Lung (tissue), 12 donors: ENCODE data around the gene CPNE7. TPM values are rescaled to one million over a fixed set of nuclear protein-coding genes. Genes with fewer than 3 reads are reported as not detected.

Experiments used
- ATAC-seq: fragments of 200-7000 bp; cut with Tn5 transposase; one replicate; pipeline ENCODE4 v1.9.1; 2020; ENCODE audit warnings: moderate number of reproducible peaks; ENCODE audit not compliant: insufficient read depth, low FRiP score
- DNase-seq, 3 donors: peaks; one replicate each; pipeline ENCODE4 v3.0.0-alpha.2; 2013 to 2017
- H3K27ac ChIP-seq, 2 donors: one replicate each; pipeline ENCODE4 v1.5.1; 2013; ENCODE audit warnings: mild to moderate bottlenecking in 2 of 2, moderate library complexity in 2 of 2, control low read depth in 1 of 2, inconsistent platforms in 1 of 2, low read depth in 1 of 2, low read length in 1 of 2
- H3K27me3 ChIP-seq, 3 donors: one replicate each; pipeline ENCODE4 v1.5.1; 2013; ENCODE audit warnings: low read length in 2 of 3; ENCODE audit not compliant: control insufficient read depth in 3 of 3, insufficient read depth in 3 of 3
- H3K36me3 ChIP-seq, 4 donors: one replicate each; pipeline ENCODE4 v1.5.1; 2013; ENCODE audit warnings: low read length in 4 of 4, mild to moderate bottlenecking in 1 of 4, moderate library complexity in 1 of 4; ENCODE audit not compliant: control insufficient read depth in 4 of 4, insufficient read depth in 4 of 4
- H3K4me1 ChIP-seq, 5 donors: one replicate each; pipeline ENCODE4 v1.5.1; 2013; ENCODE audit warnings: low read length in 5 of 5, mild to moderate bottlenecking in 2 of 5, moderate library complexity in 1 of 5; ENCODE audit not compliant: control insufficient read depth in 5 of 5, insufficient read depth in 5 of 5
- H3K4me3 ChIP-seq: one replicate; pipeline ENCODE4 v1.5.1; 2013; ENCODE audit warnings: mild to moderate bottlenecking, control low read depth, moderate library complexity
- H3K9ac ChIP-seq, 2 donors: one replicate each; pipeline ENCODE4 v1.5.1; 2013; ENCODE audit warnings: low read length in 2 of 2, control low read depth in 1 of 2; ENCODE audit not compliant: insufficient read depth in 1 of 2
- H3K9me3 ChIP-seq, 4 donors: one replicate each; pipeline ENCODE4 v1.5.1; 2013; ENCODE audit warnings: low read length in 3 of 4, mild to moderate bottlenecking in 1 of 4, moderate library complexity in 1 of 4; ENCODE audit not compliant: control insufficient read depth in 4 of 4, insufficient read depth in 3 of 4
- WGBS, 2 donors: extraction: QIAGEN DNeasy Blood & Tissue Kit; methylation state at CpG; one replicate each; pipeline ENCODE4 v1.1.7; 2013; 5-methylcytosine and 5-hydroxymethylcytosine counted together
- polyA plus RNA-seq, 2 donors: library from polyadenylated mRNA; stranded (reverse); fragments of 200-250 nt; gene quantifications; one replicate each; pipeline ENCODE4 v1.2.1, GENCODE V29; 2013
- total RNA-seq, 2 donors: library from RNA; depleted of rRNA in 1 of 2; stranded (reverse); fragments of >200 nt in 1 of 2; gene quantifications; one replicate each; pipeline ENCODE4 v1.2.1, GENCODE V29; 2014 to 2021
- TF ChIP-seq, protein P1 (sequence below): IDR thresholded peaks from 2 replicates; pipeline ENCODE4 v1.5.1; 2012; ENCODE audit warnings: mild to moderate bottlenecking; ENCODE audit errors: control extremely low read depth, extremely low read depth
- donor health status: control.
- donor health status: control.
- donor health status: Bipolar disorder and iron deficiency.
- donor health status: healthy.
- donor health status: DM: yes; HTN: yes; CAD: no.

Gene CPNE7
- total and polyA plus RNA-seq, 4 donors, result 0.65 to 2.2 (median 1.2) TPM

DNA sequence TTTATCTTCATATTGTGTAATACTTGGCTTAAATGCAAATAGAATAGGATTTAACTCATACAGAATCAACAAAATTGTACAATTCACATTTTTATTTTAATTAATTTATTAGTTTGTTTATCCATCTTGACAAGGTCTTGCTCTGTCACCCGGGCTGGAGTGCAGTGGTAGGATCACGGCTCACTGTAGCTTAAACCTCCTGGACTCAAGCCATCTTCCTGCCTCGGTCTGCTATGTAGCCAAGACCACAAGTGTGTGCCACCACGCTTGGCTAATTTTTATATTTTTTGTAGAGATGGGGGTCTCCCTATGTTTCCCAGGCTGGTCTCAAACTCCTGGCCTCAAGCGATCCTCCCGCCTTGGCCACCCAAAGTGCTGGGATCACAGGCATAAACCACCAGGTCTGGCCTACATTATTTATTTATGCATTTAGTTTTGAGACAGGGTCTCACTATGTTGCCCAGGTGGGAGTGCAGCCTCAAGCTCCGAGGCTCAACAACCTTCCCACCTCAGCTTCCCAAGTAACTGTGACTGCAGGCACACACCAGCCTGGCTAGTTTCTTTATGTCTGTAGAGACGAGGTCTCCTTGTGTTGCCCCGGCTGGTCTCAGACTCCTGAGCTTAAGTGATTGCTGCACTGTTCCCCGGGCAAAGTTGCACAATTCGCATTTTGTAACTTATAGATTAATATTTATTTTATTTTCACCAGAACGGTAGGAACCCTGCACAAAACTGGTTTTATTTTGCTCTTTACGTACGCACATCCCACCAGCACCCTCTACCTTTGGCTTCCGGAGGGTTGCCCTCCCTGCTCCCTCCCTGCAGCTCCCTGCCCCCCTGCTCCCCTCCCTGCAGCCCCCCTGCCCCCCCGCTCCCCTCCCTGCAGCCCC, 42.8 kb downstream of the CPNE7 start:
- no peak overlapping the region for H3K9ac ChIP-seq
- 53 to 56% methylated on average over 15 to 16 of the region's 16 CpGs for WGBS, 2 donors
- peaks cover 0 to 3% (median under 1%) of the 10 kb centered on the region in 3 donors for H3K27me3 ChIP-seq
- H3K27ac ChIP-seq, result no peak overlapping the region
- TF ChIP-seq, protein P1, sequence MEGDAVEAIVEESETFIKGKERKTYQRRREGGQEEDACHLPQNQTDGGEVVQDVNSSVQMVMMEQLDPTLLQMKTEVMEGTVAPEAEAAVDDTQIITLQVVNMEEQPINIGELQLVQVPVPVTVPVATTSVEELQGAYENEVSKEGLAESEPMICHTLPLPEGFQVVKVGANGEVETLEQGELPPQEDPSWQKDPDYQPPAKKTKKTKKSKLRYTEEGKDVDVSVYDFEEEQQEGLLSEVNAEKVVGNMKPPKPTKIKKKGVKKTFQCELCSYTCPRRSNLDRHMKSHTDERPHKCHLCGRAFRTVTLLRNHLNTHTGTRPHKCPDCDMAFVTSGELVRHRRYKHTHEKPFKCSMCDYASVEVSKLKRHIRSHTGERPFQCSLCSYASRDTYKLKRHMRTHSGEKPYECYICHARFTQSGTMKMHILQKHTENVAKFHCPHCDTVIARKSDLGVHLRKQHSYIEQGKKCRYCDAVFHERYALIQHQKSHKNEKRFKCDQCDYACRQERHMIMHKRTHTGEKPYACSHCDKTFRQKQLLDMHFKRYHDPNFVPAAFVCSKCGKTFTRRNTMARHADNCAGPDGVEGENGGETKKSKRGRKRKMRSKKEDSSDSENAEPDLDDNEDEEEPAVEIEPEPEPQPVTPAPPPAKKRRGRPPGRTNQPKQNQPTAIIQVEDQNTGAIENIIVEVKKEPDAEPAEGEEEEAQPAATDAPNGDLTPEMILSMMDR, result no peak
- peak in 1 of 3 donors; percentile 45 for DNase-seq
- H3K4me3 ChIP-seq, result no peak overlapping the region
- ATAC-seq, result no peak
- peaks cover 0 to 2% (median 0%) of the 10 kb centered on the region in 4 donors for H3K9me3 ChIP-seq
- H3K36me3 ChIP-seq, result no peaks in the 10 kb centered on the region
- peaks cover 0 to 15% (median 3%) of the 10 kb centered on the region in 5 donors for H3K4me1 ChIP-seq

DNA sequence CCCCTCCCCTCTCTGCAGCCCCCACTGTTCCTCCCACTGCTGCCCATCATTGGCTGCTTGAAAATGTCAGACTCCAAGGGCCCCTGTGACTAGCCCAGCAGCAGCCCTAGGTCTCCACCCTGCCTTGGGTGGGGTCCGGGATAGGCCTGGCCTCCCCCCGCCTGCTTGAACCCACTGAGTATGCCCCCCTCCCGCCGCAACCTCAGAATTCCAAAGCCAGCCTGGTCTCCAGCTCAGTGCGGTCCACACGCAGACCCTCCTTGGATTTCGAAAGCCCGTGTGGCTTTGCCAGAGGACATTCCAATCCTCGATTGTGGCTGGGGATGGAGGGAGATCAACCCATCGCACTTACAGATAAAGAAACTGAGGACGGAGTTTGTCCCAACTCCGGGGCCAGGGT, 44.3 kb downstream of the CPNE7 start:
- TF ChIP-seq, protein P1, result no peak
- H3K4me3 ChIP-seq, result no peak overlapping the region
- peaks cover 0 to 3% (median 2%) of the 10 kb centered on the region in 3 donors for H3K27me3 ChIP-seq
- H3K4me1 ChIP-seq, result peaks cover 0 to 15% (median 3%) of the 10 kb centered on the region in 5 donors
- ATAC-seq (no peak), DNase-seq (peak; percentile 67 to 83 (median 75))
- WGBS, 2 donors, result 57 to 78% methylated on average over 12 of the region's 12 CpGs
- H3K9me3 ChIP-seq, result peaks cover 0 to 2% (median 0%) of the 10 kb centered on the region in 4 donors
- no peak overlapping the region for H3K9ac ChIP-seq
- no peak overlapping the region for H3K27ac ChIP-seq
- H3K36me3 ChIP-seq, result no peaks in the 10 kb centered on the region

GRCh38 chr16:89620406-89620841, 44.9 kb downstream of the CPNE7 start:
- DNase-seq (peak; percentile 46 to 64 (median 56)), ATAC-seq (no peak)
- no peak overlapping the region for H3K4me3 ChIP-seq
- H3K9ac ChIP-seq, result no peak overlapping the region
- H3K9me3 ChIP-seq, result peaks cover 0 to 2% (median 0%) of the 10 kb centered on the region in 4 donors
- no peak overlapping the region for H3K27ac ChIP-seq
- H3K27me3 ChIP-seq, result peaks cover 0 to 3% (median 2%) of the 10 kb centered on the region in 3 donors
- no peaks in the 10 kb centered on the region for H3K36me3 ChIP-seq
- TF ChIP-seq, protein P1, result no peak
- peaks cover 0 to 15% (median 3%) of the 10 kb centered on the region in 5 donors for H3K4me1 ChIP-seq
- WGBS, 2 donors, result 82 to 83% methylated on average over 16 of the region's 16 CpGs
